Thymus (tissue), 11 donors: ENCODE data around the gene HERC2. TPM values are rescaled to one million over a fixed set of nuclear protein-coding genes. Genes with fewer than 3 reads are reported as not detected.
"Not testable (repeated sequence)": the region's sequence is repeated elsewhere in the genome, so short reads cannot be mapped to it uniquely, and the experiment has no call there.

Experiments used
- DNase-seq, 9 donors: peaks; one replicate each; pipeline ENCODE4 v3.0.0-alpha.2; 2013; ENCODE audit warnings: low spot score in 9 of 9, low read depth in 6 of 9, missing footprints in 1 of 9
- H3K27ac ChIP-seq, 2 donors: one replicate each; pipeline ENCODE4 v1.5.1; 2013; ENCODE audit warnings: control low read depth in 1 of 2, low read depth in 1 of 2, low read length in 1 of 2, mild to moderate bottlenecking in 1 of 2, moderate library complexity in 1 of 2
- H3K27me3 ChIP-seq, 2 donors: one replicate each; pipeline ENCODE4 v1.5.1; 2013; ENCODE audit warnings: low read length in 1 of 2; ENCODE audit not compliant: control insufficient read depth in 2 of 2, insufficient read depth in 1 of 2
- H3K36me3 ChIP-seq, 2 donors: one replicate each; pipeline ENCODE4 v1.5.1; 2013; ENCODE audit warnings: low read length in 1 of 2, mild to moderate bottlenecking in 1 of 2, moderate library complexity in 1 of 2; ENCODE audit not compliant: control insufficient read depth in 2 of 2, insufficient read depth in 2 of 2
- H3K4me1 ChIP-seq, 2 donors: one replicate each; pipeline ENCODE4 v1.5.1; 2013; ENCODE audit warnings: low read length in 2 of 2; ENCODE audit not compliant: control insufficient read depth in 2 of 2, insufficient read depth in 2 of 2
- H3K4me3 ChIP-seq, 2 donors: one replicate each; pipeline ENCODE4 v1.5.1; 2013; ENCODE audit warnings: low read length in 2 of 2, control low read depth in 1 of 2, mild to moderate bottlenecking in 1 of 2
- H3K9me3 ChIP-seq, 2 donors: one replicate each; pipeline ENCODE4 v1.5.1; 2013; ENCODE audit warnings: low read length in 1 of 2, mild to moderate bottlenecking in 1 of 2; ENCODE audit not compliant: control insufficient read depth in 2 of 2, insufficient read depth in 1 of 2
- WGBS: extraction: QIAGEN DNeasy Blood & Tissue Kit; methylation state at CpG from one replicate; pipeline ENCODE4 v1.1.7; 2013; 5-methylcytosine and 5-hydroxymethylcytosine counted together
- polyA plus RNA-seq: library from polyadenylated mRNA; stranded (reverse); fragments of 200-250 nt; gene quantifications from one replicate; pipeline ENCODE4 v1.2.3, GENCODE V29; 2013
- total RNA-seq: library from RNA; stranded (reverse); fragments of 120-200 nt; gene quantifications from one replicate; pipeline ENCODE4 v1.2.4, GENCODE V29; 2013
- donor health status: healthy.

The HERC2 gene
- total and polyA plus RNA-seq, 2 donors, result 18.7 to 27.1 TPM

DNA sequence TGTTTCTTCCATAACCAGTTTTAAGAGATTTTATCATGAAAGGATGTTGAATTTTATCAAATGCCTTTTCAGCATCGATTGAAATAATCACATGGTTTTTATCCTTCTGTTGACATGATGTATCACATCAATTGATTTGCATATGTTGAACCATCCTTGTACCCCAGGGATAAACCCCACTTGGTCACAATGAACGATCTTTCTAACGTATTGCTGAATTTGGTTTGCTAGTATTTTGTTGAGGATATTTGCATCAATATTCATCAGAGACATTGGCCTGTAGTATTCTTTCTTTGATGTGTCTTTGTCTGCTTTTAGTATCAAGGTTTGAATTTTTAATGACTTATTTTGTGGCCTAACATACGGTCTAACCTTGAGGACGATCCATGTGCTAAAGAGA is 13.3 kb downstream of the HERC2 start:
- not testable (repeated sequence) for H3K27me3 ChIP-seq, DNase-seq, H3K4me1 ChIP-seq, H3K4me3 ChIP-seq, H3K9me3 ChIP-seq, H3K27ac ChIP-seq
- peaks cover 0 to 13% of the 10 kb centered on the region in 2 donors for H3K36me3 ChIP-seq
- WGBS, result 100% methylated on average over 5 of the region's 5 CpGs

DNA sequence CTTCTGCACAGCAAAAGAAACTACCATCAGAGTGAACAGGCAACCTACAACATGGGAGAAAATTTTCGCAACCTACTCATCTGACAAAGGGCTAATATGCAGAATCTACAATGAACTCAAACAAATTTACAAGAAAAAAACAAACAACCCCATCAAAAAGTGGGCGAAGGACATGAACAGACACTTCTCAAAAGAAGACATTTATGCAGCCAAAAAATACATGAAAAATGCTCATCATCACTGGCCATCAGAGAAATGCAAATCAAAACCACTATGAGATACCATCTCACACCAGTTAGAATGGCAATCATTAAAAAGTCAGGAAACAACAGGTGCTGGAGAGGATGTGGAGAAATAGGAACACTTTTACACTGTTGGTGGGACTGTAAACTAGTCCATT is 16.3 kb downstream of the HERC2 start:
- DNase-seq, H3K36me3 ChIP-seq, H3K27me3 ChIP-seq, H3K9me3 ChIP-seq, H3K4me1 ChIP-seq, H3K4me3 ChIP-seq, H3K27ac ChIP-seq: not testable (repeated sequence)
- WGBS, result 95% methylated on average over 2 of the region's 2 CpGs

DNA sequence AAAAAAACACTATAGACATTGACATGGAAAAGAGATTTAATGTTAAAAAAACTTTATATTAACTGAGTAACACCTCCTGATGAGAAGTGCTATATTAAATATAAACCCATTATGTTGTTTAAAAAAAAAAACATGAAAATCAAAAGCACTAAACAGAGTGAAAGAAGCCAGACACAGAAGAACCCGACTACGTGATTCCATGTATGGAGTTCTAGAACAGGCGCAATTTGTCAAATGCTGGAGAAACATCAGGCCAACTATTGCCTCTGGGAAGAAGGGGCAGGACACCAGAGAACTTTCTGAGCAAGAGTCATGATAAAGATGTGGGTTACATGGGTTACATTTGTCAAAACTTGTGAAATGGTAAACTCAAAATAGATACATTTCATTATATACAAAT is 24.5 kb downstream of the HERC2 start:
- not testable (repeated sequence) for H3K27ac ChIP-seq, H3K9me3 ChIP-seq, H3K27me3 ChIP-seq, H3K36me3 ChIP-seq, DNase-seq, H3K4me1 ChIP-seq, H3K4me3 ChIP-seq
- WGBS, result 98% methylated on average over 3 of the region's 3 CpGs

DNA sequence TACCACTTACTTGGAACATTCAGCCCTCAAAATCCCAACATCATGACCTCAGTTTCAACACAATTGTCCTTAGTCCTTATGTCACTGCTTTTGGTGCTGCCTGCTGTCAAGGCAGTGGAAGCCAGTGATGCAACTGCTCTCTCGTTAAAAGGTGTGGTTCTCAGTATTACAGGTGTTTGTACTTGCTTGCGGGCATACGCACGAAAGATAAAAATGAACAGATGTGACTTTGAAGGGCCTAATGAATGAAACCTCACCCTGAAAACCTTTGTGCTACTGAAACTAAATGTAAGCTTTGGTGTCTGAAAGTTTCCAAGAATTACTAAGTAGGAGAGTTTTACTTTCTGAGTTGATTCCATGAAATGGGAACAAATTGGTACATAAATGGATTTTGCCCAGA is 25.2 kb downstream of the HERC2 start:
- not testable (repeated sequence) for DNase-seq, H3K4me1 ChIP-seq, H3K4me3 ChIP-seq, H3K27ac ChIP-seq, H3K9me3 ChIP-seq, H3K36me3 ChIP-seq, H3K27me3 ChIP-seq
- WGBS, result 96% methylated on average over 4 of the region's 4 CpGs

DNA sequence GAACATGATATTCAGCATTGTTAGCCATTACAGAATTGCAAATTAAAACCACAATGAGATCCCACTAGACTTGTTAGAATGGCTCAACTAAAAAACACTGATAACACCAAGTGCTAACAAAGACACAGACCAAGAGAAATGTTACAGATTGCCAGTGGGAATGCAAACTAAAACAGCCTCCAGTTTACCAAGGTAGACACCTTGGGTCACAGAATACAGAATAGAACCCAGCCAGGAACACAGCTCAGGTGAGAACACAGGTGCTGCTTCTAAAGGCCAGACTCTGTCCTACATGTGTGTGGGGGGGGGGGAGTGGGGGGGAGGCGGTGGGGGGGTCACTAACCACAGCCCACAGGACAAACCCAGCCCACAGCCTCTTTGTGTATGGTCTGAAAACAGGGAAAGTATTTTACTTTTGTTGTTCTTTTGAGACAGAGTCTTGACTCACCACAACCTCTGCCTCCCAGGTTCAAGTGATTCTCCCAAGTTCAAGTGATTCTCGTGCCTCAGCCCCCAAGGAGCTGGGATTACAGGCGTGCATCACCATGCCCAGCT is 26.9 kb downstream of the HERC2 start:
- H3K27ac ChIP-seq, H3K27me3 ChIP-seq, DNase-seq, H3K36me3 ChIP-seq, H3K4me3 ChIP-seq, H3K4me1 ChIP-seq, H3K9me3 ChIP-seq: not testable (repeated sequence)
- 84% methylated on average over 3 of the region's 3 CpGs for WGBS

DNA sequence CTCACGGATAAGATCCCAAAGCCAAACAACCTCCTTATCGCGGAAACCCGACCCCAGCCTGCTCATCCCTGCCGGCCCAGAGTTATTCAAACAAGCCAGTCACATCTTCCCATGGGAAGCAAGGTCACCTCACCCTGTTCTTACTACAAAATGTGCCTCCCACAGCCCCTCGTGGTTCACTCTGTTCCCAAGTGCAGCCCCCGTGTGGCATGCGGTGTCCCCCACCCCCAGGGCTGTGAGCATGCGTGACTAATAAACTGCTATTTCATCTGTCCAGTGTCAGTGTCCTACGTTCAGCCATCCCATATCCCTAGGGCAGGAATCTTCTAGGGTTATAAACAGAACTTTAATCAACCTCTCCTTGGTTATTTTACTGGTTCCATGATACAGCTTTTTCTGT is 27.4 kb downstream of the HERC2 start:
- not testable (repeated sequence) for H3K4me1 ChIP-seq, H3K9me3 ChIP-seq, H3K4me3 ChIP-seq, H3K27ac ChIP-seq, H3K27me3 ChIP-seq, DNase-seq
- 93% methylated on average over 9 of the region's 10 CpGs for WGBS
- peaks cover 3 to 14% of the 10 kb centered on the region in 2 donors for H3K36me3 ChIP-seq

DNA sequence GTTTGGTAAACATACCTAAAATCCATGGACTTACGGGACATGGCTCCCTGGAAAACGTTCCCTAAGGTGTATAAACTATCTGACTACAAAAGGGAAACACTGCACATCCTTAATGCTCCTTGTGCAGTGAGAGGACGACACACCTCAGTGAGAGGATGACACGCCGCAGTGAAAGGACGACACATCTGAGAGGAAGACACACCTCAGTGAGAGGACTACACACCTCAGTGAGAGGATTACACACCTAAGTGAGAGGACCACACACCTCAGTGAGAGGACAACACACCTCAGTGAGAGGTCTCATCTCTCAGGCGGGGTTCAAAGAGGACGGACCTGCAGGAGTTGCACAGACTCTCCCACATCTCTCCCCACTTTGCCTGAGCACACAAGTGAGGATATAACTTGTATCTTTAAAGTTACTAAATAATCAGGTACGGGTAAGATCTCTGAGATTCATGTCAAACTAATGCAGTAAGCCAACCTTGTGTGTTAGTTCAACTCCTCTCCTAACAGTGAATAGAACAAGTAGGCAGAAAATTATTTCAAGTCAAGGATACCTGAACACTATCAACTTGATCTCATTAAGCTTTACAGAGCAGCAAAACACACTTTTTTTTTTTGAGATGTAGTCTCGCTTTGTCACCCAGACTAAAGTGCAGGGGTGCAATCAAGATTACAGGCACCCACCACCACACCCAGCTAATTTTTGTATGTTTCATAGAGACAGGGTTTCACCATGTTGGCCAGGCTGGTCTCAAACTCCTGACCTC is 32.1 kb downstream of the HERC2 start:
- H3K4me3 ChIP-seq, result no peak overlapping the region
- no peak for DNase-seq
- no peaks in the 10 kb centered on the region for H3K4me1 ChIP-seq
- WGBS, result 98% methylated on average over 10 of the region's 10 CpGs
- no peak overlapping the region for H3K27ac ChIP-seq
- H3K27me3 ChIP-seq, result no peaks in the 10 kb centered on the region
- no peaks in the 10 kb centered on the region for H3K9me3 ChIP-seq
- H3K36me3 ChIP-seq, result peaks cover 4 to 16% of the 10 kb centered on the region in 2 donors

DNA sequence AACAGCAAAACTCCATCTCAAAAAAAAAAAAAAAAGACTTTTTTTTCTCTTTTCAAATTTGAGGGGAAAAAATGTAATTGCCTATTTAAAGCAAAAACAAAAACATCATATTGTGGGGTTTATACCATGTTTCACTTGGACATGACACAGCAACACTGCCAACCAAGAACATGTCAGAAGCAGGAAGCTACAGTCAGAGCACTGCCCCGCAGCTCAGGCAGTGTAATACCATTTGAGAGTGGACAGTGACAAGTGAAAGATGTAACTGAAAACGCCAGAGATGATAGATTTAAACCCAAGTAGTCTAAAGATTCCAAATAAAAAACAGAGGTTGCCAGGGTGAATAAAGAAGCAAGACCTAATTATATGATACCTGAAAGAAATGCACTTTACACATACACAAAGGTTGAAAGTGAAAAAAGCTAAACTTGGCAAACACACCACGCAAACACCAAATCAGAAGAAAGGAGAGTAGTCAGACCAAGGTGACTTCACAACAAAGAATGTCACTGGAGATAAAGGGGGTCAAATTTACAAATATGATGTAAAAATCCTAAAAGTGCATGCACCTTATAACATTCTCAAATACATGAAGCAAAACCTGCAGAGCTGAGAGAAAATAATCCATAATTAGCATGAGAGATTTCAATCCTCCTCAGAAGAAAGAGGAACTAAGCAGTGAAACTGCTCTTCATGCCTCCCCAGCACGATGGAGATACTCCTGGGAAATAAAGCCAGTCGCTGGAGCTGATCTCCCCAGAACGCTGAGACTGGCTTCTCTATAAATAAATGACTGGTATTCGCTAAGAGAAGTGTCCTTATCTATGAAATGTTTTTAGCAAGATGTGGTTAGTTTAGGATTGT is 32.9 kb downstream of the HERC2 start:
- peaks cover 4 to 16% of the 10 kb centered on the region in 2 donors for H3K36me3 ChIP-seq
- 81% methylated on average over 7 of the region's 7 CpGs for WGBS

DNA sequence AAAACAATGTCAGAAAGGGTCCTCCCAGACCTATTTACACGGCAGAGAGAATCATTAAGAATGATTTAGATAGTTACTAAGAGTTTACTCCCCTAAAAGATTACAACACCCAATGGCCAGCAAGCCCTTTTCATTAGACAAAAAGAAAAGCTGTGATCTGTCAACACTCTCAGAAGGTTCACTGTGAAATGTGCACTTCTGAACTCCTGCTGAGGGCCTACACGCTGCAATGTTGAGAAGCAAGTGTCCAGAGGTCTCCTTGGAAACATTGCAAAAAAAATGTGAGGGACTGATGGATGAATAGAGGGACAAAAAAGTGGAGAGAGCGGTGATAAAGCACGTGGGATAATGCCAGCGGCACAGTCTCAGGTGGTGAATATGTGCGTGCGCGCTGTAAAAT is 35.3 kb downstream of the HERC2 start:
- DNase-seq, H3K9me3 ChIP-seq, H3K27me3 ChIP-seq, H3K27ac ChIP-seq, H3K4me1 ChIP-seq, H3K4me3 ChIP-seq: not testable (repeated sequence)
- H3K36me3 ChIP-seq, result peaks cover 4 to 15% of the 10 kb centered on the region in 2 donors
- WGBS, result 84% methylated on average over 7 of the region's 8 CpGs

More for the DNA sequence above, 32.9 kb downstream of the HERC2 start:
- H3K4me1 ChIP-seq, H3K9me3 ChIP-seq, H3K27ac ChIP-seq, H3K4me3 ChIP-seq, DNase-seq, H3K27me3 ChIP-seq: not testable (repeated sequence)
